ENCODE data around the gene HPN.

Gene HPN

DNA sequence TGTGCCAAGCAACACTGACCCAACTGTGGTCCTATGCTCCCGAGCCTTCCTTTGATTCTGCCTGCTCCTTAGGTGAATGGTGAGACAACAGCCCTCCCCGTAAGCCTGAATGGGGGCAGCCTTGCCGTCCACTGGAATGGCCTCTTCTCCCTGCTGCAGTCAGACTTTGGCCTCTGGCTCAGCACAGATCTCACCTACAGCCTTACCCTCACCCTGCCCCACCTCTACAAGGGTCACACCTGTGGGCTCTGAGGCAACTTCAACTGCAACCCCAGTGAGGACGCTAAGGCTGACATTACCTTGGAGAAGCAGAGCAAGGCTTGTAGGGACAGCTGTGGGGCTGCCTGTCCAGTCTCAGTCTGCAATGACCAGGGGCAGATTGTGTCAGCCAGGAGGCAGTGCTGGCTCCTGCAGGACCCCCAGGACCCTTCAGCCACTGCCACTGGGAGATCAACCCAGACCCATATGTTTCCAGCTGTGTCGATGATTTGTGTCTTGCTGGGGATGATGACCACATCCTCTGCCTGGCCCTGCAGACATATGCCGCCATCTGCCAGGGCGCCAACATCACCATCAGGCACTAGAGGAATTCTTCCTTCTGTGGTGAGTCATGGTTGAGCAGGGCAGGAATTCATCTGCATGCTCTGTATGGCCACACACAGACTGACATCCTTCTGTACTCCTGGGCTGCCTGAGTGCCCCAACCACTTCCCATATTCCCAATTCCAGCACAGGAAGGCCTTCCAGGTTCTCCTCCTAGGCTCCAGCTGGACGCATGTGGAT lies 46.8 kb downstream of the HPN start:
- Histone ChIP-seq H3F3A (ENCODE audit: control insufficient read depth, insufficient read depth) (peaks cover 13% of the 10 kb centered on the region), H3K4me2 (ENCODE audit: low read length) (no peak overlapping the region), H3K27ac (ENCODE audit: low read depth, low read length) (no peak overlapping the region), H3K27me3 (ENCODE audit: control insufficient read depth, low read length) (no peaks in the 10 kb centered on the region), H3K4me3 (ENCODE audit: low read length) (no peak overlapping the region), H3K36me3 (ENCODE audit: control insufficient read depth, low read length) (peaks cover 4% of the 10 kb centered on the region), H3K9me3 (ENCODE audit: control insufficient read depth, insufficient read depth, low read length) (no peaks in the 10 kb centered on the region), H3K79me2 (ENCODE audit: control insufficient read depth, low read length) (no peaks in the 10 kb centered on the region), H3K4me1 (ENCODE audit: control insufficient read depth, low read length) (peaks cover 72% of the 10 kb centered on the region), H3K9me2 (replicated peaks; ENCODE audit: control insufficient read depth, low read length) (no peaks in the 10 kb centered on the region), H4K20me1 (ENCODE audit: control insufficient read depth, insufficient read depth, low read depth, low read length) (no peaks in the 10 kb centered on the region)
- TF ChIP-seq, protein P1, sequence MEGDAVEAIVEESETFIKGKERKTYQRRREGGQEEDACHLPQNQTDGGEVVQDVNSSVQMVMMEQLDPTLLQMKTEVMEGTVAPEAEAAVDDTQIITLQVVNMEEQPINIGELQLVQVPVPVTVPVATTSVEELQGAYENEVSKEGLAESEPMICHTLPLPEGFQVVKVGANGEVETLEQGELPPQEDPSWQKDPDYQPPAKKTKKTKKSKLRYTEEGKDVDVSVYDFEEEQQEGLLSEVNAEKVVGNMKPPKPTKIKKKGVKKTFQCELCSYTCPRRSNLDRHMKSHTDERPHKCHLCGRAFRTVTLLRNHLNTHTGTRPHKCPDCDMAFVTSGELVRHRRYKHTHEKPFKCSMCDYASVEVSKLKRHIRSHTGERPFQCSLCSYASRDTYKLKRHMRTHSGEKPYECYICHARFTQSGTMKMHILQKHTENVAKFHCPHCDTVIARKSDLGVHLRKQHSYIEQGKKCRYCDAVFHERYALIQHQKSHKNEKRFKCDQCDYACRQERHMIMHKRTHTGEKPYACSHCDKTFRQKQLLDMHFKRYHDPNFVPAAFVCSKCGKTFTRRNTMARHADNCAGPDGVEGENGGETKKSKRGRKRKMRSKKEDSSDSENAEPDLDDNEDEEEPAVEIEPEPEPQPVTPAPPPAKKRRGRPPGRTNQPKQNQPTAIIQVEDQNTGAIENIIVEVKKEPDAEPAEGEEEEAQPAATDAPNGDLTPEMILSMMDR (IDR thresholded peaks at IDR 0.05; ENCODE audit: low read depth, low read length, poor library complexity, severe bottlenecking) = no peak
- no peak for TF ChIP-seq EZH2phosphoT487 (IDR thresholded peaks at IDR 0.05; ENCODE audit: borderline replicate concordance, low read length)

DNA sequence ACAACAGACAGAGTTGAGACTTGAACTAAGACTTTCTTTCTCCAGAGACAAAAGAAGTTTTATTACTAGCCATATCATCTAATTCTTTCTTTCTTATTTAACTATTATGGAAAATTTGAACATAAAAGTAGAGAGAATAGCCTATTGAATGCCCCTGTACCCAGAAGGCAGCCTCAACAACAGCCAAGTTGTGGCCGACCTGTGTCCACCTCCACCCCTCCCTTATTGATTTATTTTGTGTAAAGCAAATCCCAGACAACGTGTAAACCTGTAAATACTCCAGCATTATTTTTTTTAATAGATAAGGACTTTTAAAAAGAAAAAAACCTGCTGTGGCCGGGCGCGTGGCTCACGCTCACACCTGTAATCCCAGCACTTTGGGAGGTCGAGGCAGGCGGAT lies 48.0 kb downstream of the HPN start:
- H3K9me3 ChIP-seq (ENCODE audit: control insufficient read depth, insufficient read depth, low read length) = no peaks in the 10 kb centered on the region

DNA sequence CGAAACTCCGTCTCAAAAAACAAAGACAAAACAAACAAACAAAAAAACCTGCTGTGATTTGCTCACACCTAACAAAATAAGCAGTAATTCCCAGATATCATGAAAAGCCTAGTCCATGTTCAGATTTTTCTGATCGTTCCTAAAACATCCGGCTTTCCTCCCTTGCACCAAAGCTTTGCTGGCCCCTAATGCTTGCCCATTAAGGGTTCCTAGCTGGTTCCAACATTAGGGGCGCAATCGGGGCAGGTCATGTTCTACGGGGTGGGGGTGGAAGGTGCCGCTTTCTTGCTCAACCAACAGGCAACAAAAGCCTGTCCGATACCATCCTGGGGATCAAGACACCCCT lies 48.6 kb downstream of the HPN start:
- Histone ChIP-seq H3K27ac (ENCODE audit: low read depth, low read length) (no peak overlapping the region), H3K9me2 (replicated peaks; ENCODE audit: control insufficient read depth, low read length) (no peaks in the 10 kb centered on the region), H3F3A (ENCODE audit: control insufficient read depth, insufficient read depth) (peaks cover 13% of the 10 kb centered on the region), H3K4me2 (ENCODE audit: low read length) (peak overlapping the region; percentile 62), H4K20me1 (ENCODE audit: control insufficient read depth, insufficient read depth, low read depth, low read length) (no peaks in the 10 kb centered on the region), H3K36me3 (ENCODE audit: control insufficient read depth, low read length) (peaks cover 4% of the 10 kb centered on the region), H3K4me1 (ENCODE audit: control insufficient read depth, low read length) (peaks cover 54% of the 10 kb centered on the region), H3K9me3 (ENCODE audit: control insufficient read depth, insufficient read depth, low read length) (no peaks in the 10 kb centered on the region), H3K4me3 (ENCODE audit: low read length) (peak overlapping the region; percentile 43), H3K27me3 (ENCODE audit: control insufficient read depth, low read length) (no peaks in the 10 kb centered on the region), H3K79me2 (ENCODE audit: control insufficient read depth, low read length) (no peaks in the 10 kb centered on the region)
- TF ChIP-seq, protein P1 (IDR thresholded peaks at IDR 0.05; ENCODE audit: low read depth, low read length, poor library complexity, severe bottlenecking) = no peak
- TF ChIP-seq EZH2phosphoT487 (IDR thresholded peaks at IDR 0.05; ENCODE audit: borderline replicate concordance, low read length) = no peak

More for the DNA sequence above, 48.0 kb downstream of the HPN start:
- Histone ChIP-seq H3K4me3 (ENCODE audit: low read length) (no peak overlapping the region), H3K36me3 (ENCODE audit: control insufficient read depth, low read length) (peaks cover 4% of the 10 kb centered on the region), H3F3A (ENCODE audit: control insufficient read depth, insufficient read depth) (peaks cover 13% of the 10 kb centered on the region), H3K27ac (ENCODE audit: low read depth, low read length) (no peak overlapping the region), H3K79me2 (ENCODE audit: control insufficient read depth, low read length) (no peaks in the 10 kb centered on the region), H3K4me2 (ENCODE audit: low read length) (no peak overlapping the region), H4K20me1 (ENCODE audit: control insufficient read depth, insufficient read depth, low read depth, low read length) (no peaks in the 10 kb centered on the region), H3K4me1 (ENCODE audit: control insufficient read depth, low read length) (peaks cover 60% of the 10 kb centered on the region), H3K27me3 (ENCODE audit: control insufficient read depth, low read length) (no peaks in the 10 kb centered on the region), H3K9me2 (replicated peaks; ENCODE audit: control insufficient read depth, low read length) (no peaks in the 10 kb centered on the region)
- TF ChIP-seq, protein P1 (IDR thresholded peaks at IDR 0.05; ENCODE audit: low read depth, low read length, poor library complexity, severe bottlenecking) = no peak
- no peak for TF ChIP-seq EZH2phosphoT487 (IDR thresholded peaks at IDR 0.05; ENCODE audit: borderline replicate concordance, low read length)

Measured in DOHH2 (cell line).